ENCODE data around the gene GID4.

GID4 gene

DNA sequence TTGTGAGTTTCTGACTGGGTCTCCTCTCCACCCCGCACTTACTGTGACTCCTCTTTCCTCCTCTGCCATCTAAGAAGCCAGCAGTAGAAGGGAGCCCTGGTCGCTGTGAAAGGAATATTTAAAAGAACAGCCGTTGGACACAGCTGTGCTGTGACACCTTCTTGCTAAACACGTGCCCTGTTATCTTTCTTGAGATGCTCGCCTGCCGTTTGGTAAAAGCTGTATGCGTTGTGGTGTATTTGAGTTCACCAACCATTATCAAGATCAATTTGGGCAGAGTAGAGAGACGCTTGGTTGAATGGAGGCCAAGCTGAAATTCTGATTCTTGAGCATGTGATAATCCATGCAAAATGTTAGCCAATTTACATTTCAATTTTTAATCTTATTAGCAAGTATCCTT lies 3.8 kb downstream of the GID4 start:
- DNase-seq (ENCODE audit: extremely low read depth, low read depth) = no peak
- no peak for TF ChIP-seq CTCF (IDR thresholded peaks at IDR 0.05; ENCODE audit: low read depth, low read length, missing control alignments)
- no peak overlapping the region for H3K4me3 ChIP-seq (replicated peaks; ENCODE audit: low read depth, low read length)

DNA sequence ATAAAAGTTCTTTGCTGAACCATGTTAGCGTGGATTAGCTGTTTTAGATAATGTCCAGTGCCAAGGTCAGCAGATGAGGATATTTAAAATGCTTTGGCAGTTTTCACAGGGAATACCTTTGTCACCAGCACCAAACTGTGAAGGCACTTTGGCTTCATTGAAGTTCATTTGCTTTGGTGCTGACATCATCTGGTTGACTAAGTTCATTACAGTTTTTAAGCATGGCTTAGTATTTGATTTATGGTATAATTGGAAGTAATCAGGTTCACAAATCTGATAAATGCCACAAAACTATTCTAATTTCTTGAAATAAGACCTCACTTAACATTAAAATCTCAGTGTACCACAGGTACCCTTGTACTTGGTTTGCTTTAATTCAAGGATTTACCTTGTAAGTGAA lies 4.3 kb downstream of the GID4 start:
- H3K4me3 ChIP-seq (replicated peaks; ENCODE audit: low read depth, low read length) = no peak overlapping the region
- no peak for TF ChIP-seq CTCF (IDR thresholded peaks at IDR 0.05; ENCODE audit: low read depth, low read length, missing control alignments)
- DNase-seq (ENCODE audit: extremely low read depth, low read depth) = no peak

DNA sequence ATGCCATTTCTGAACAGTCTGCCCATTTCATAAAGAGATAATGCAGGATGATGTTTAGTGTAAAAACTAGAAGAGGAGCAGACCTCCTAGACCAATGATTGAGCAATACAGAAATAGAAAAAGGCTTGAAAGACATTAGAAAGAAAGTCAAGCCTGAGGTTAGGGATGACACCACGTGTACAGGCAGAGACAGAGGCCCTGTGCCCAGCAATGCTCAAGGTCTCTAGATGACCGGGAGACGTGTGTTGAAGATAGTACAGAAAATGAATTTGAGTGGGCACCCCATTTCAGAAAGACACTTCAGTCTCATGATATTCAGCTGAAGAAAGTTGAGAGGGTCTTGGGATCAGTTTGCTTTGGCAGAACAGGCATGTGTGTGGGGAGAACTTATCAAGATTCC lies 5.4 kb downstream of the GID4 start:
- H3K4me3 ChIP-seq (replicated peaks; ENCODE audit: low read depth, low read length) = no peak overlapping the region
- no peak for TF ChIP-seq CTCF (IDR thresholded peaks at IDR 0.05; ENCODE audit: low read depth, low read length, missing control alignments)
- DNase-seq (ENCODE audit: extremely low read depth, low read depth) = no peak

DNA sequence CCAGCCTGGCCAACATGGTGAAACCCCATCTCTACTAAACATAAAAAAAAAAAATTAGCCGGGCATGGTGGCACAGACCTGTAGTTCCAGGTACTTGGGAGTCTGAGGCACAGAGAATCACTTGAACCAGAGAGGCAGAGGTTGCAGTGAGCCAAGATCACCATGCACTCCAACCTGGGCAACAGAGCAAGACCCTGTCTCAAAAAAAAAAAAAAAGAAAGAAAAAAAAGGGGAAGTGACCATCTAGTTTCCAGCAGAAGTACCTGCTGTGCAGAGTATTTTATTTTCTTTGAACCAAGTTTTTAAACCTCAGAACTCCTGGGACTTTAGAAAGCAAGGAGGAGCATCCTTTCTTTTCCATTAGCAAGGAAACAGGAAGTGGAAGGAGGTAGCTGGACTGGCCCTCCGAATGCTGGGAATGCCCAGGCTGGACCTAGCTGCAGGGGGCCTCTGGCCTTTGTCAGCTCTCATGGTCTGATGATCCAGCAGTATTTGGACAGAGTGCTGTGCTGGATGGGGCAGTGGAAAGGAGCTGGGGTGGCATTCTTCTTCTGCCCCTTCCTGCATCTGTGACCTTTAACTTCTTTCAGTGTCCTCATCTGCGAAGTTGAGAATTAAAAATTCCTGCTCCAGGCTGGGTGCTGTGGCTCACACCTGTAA lies 6.6 kb downstream of the GID4 start:
- TF ChIP-seq CTCF (IDR thresholded peaks at IDR 0.05; ENCODE audit: low read depth, low read length, missing control alignments) = no peak
- no peak for DNase-seq (ENCODE audit: extremely low read depth, low read depth)
- no peak overlapping the region for H3K4me3 ChIP-seq (replicated peaks; ENCODE audit: low read depth, low read length)

GRCh38 chr17:18055597-18055996 lies 16.4 kb downstream of the GID4 start:
- no peak overlapping the region for H3K4me3 ChIP-seq (replicated peaks; ENCODE audit: low read depth, low read length)
- no peak for DNase-seq (ENCODE audit: extremely low read depth, low read depth)
- TF ChIP-seq CTCF (IDR thresholded peaks at IDR 0.05; ENCODE audit: low read depth, low read length, missing control alignments) = no peak

GRCh38 chr17:18056214-18056613 lies 17.0 kb downstream of the GID4 start:
- DNase-seq (ENCODE audit: extremely low read depth, low read depth) = no peak
- no peak overlapping the region for H3K4me3 ChIP-seq (replicated peaks; ENCODE audit: low read depth, low read length)
- no peak for TF ChIP-seq CTCF (IDR thresholded peaks at IDR 0.05; ENCODE audit: low read depth, low read length, missing control alignments)

DNA sequence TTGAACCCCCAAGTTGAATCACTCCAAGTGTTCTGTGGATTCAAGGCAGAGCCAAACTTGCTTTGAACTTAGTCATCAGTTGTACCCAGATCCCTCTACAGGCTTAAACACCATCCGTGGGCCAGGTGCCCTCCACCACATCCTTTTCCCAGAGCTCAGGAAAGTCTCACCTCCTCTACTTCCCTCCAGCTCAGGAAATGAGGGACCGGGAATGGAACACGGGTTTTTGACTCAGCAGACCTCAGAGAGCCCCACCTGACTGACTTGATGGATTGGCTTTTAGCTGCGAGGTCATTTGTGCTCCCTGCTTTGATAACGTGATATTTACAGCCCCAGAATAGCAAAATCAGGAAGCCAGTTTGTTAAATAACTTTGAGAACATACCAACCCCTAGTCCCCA lies 20.1 kb downstream of the GID4 start:
- H3K4me3 ChIP-seq (replicated peaks; ENCODE audit: low read depth, low read length) = no peak overlapping the region
- DNase-seq (ENCODE audit: extremely low read depth, low read depth) = no peak
- no peak for TF ChIP-seq CTCF (IDR thresholded peaks at IDR 0.05; ENCODE audit: low read depth, low read length, missing control alignments)

Measured in HFF-Myc (cell line).